ENCODE measurements around the gene DDX10.

Gene DDX10

GRCh38 chr11:108835624-108836023, 170.8 kb downstream of the DDX10 start:
- DNase-seq = no peak

DNA sequence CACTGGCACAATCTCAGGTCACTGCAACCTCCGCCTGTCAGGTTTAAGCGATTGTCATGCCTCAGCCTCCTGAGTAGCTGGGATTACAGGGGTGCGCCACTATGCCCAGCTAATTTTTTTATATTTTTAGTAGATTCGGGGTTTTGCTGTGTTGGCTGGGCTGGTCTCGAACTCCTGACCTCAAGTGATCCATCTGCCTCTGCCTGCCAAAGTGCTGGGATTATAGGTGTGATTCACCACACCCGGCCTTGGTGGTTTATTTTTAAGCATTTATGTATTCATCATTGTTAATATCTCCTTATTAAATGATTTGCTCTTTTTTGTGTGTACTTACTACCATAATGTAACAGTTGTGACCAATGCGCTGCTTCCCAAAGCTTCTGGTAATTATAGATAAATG, 171.7 kb downstream of the DDX10 start:
- no peak for DNase-seq

DNA sequence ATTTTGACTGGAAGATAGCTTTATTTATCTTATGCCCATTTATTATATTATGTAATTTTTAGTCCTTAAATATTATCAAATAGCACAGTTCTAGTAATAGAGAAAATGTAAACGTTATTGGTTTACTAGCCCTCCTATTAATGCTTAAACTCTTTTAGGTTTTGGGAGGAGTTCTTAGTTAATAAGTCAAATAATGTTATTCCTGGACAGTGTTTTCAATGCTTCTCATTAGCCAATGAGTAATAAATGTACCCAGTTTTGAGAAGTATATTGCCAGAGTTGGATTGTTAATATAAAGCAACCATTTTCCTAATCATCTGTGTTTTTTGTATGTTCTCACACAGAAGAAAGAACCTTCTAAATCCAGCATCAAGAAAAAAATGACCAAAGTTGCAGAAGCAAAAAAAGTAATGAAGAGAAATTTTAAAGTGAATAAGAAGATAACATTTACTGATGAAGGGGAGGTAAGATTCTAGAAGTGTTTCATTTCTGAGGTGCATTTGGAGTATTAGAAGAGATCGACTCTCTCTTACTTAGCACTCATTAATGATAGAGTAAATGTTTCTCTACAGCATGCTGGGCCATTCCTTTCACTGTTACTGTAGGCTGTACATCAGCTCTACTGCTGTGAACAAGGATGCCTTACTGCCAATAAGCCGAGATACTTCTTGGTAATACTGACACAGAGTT, 173.4 kb downstream of the DDX10 start:
- no peak for DNase-seq

DNA sequence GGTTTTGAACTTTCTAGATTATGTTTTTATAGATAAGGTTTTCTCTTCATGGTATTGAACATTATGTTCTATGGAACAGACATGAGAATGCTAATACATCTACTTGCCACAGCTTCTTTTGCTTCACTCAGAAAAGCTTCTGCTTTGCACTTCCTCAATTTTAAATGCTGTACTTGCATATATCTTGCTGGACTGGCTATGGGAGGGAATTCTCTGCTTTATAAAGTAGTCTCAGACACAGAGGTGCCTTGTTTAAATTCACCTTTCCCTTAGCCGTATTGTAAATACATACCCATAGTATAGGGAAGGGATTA, 173.9 kb downstream of the DDX10 start:
- no peak for DNase-seq

GRCh38 chr11:108846009-108846408, 181.1 kb downstream of the DDX10 start:
- no peak for DNase-seq

GRCh38 chr11:108847298-108847990, 182.6 kb downstream of the DDX10 start:
- DNase-seq = no peak

GRCh38 chr11:108851781-108852180, 186.9 kb downstream of the DDX10 start:
- no peak for DNase-seq

DNA sequence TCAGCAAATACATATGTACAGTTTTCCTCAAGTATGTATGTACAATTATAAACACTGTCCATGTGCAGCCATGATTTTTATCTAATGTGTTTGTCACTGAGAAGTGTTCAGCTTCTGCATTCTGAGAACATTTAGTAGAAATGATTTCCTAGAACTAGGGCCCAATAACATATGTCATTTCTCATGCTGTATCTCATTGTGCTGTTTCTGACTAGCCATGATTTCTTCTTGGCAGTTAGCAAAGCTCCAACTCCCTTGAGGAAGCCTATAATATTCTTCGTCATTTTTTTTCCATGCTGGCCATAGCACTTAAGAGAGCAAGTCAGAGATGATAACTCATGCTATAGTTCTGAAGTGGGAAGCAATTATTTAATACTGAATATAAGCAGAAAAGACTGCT, 187.8 kb downstream of the DDX10 start:
- peak; percentile 46 for DNase-seq

- no peak for DNase-seq
These were observed 188.3 kb downstream of the DDX10 start for GRCh38 chr11:108853151-108853550.

DNA sequence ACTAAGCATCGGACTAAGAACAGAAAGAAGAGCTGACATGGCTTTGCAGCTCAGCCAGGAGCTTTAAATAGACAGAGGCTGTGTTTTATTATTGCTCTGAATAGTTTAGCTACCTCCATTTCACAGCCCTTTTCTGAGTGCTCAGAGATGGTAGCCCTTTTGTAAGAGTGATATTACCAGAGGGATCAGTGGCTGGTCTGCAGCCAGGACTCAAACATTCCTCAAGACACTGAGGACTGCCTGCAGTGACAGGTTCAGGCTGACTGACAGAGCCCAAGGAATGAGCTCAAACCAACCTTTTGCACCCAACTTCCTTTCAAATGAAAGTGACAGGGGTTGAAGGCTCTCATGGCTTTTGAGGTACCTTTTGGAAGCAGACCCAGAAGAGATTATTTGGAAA, 189.0 kb downstream of the DDX10 start:
- DNase-seq = peak; percentile 33

GRCh38 chr11:108854346-108854745, 189.5 kb downstream of the DDX10 start:
- no peak for DNase-seq

DNA sequence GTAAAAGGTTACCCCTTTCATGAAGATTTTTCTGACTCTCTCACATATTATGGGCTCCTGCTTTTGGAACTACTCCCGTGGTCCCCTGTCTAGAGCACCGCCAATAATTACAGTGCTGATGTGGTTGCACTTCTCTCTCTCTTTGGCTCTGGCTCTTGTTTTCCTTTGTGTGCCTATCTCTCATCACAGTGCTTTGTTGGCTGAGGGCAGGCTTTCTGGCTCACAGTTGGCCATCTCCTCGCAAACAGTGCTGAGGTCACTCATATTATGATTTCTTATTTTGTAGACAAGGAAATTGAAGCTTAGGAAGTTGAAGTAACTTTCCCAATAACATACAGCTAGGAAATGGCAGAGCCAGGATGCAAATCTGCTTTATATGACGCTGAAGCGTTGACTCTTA, 192.5 kb downstream of the DDX10 start:
- no peak for DNase-seq

- DNase-seq = no peak
These were observed 193.8 kb downstream of the DDX10 start for GRCh38 chr11:108858622-108859021.

DNA sequence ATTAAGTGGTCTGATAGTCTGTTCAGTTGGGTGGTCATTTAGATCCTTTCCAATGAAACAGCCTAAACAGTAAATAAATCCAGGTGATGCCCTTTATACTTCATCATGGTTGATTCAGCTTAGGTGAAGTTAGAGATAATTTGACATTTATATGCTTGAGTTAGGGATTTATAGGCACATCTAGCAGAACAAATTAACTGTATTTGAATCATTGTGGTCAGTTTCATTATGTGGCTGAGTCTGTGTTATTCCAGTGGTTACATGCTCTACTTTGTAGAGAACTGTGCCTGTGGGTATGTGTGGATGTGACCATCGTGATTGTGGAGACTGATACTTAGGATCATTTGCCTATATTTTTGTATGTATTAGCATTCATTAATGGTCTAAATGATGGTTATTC, 194.6 kb downstream of the DDX10 start:
- DNase-seq = peak; percentile 26

DNA sequence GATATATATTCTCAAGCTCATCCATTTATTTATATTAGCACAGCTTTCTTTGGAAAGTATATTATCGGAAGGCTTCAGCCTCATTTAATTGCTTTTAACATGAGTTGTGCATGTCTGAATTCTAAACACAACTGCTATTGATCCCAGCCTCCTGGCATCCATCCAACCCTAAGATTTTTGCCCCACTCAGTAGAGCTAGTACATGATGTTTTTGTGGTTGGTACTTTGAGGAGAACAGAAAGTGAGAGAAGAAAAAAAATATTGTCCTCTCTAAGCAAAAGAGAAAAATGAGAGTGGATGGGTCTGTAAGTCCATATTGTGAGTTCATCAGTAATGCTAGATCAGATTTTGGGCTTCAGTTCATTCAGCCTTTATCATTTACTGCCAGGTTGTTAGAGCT, 198.7 kb downstream of the DDX10 start:
- no peak for DNase-seq

- DNase-seq = peak; percentile 38
These were observed 200.5 kb downstream of the DDX10 start for GRCh38 chr11:108865406-108865805.

DNA sequence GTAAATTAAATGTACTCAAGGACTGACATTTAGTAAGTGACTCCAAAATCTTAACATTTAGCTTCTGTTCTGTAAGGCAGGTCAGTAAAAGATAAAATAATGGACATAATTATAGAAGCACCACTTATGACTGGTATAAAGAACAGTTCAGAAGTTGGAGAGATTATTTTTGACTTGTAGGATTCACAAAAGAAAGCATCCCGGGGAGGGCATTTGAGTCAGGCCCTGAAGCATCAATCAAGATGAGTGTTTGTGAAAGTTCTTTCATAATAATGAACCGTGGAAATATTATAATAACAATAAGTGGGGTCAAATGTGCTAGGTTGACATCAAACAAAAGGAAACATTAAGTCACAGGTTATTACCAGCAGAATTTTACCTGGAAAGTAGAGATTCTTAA, 201.9 kb downstream of the DDX10 start:
- DNase-seq = no peak

- DNase-seq = peak; percentile 87
These were observed 205.6 kb downstream of the DDX10 start for GRCh38 chr11:108870373-108871020.

GRCh38 chr11:108871152-108871551, 206.3 kb downstream of the DDX10 start:
- peak; percentile 76 for DNase-seq

- DNase-seq = no peak
These were observed 207.0 kb downstream of the DDX10 start for GRCh38 chr11:108871867-108872266.

DNA sequence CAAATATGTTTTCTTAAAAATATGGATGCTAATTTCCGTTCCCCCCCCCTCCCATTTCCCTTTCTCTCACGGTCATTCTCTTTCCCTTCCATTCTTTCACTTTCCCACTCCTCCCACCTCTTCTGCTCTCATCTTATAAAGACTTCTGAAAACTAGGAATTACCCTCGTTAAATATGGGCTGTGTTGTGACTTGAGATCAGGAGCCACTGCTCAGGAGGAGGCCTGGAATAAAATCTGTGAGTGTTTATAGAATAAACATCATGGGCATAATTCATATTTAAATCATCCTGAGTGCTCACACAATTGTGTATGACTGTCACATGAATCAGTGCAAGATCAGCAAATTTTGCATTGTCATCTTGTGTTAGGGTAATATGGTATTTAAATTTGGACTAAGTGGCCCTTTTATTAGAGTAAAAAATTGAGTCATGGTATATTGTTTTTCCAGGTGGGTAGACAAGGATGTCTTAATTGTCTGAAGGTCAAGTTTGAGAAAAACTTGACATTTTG, 208.0 kb downstream of the DDX10 start:
- DNase-seq = no peak

DNA sequence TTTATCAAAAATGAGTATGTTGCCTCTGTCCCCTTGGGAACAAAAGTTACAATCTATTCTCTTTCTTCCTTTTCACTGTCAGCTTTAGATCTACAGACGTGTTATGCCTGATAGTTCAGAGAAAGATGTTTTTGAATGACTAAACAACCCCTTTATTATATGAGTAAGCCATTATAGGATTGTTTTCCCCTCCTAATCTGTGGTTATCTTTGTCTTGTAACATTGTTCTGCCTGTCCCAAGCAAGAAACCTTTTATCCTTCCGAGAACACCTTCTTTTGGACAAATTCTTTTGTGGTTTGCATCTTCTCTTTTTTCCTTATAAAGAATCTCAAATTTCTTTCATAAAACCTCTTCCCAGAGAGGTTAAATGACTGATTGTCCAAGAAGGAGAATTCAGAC, 208.4 kb downstream of the DDX10 start:
- peak; percentile 80 for DNase-seq

DNA sequence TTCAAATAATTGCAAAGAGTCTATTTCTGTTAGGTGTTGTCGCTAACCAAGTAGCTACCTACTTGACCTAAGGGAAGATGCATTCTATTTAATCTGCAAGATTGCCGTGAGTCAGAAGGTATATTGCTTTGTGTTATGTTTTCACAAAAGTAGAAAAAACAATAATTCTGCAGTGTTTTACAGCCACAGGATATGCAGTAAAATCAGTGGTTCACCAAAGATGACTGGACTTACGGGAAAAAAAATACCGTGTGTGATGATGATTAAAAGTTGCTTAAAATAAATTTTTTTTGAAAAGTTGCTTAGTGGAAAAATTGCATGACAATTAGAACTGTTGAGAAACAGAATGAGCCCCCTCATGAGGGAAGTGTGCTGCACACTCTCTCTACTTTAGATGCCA, 209.1 kb downstream of the DDX10 start:
- no peak for DNase-seq

DNA sequence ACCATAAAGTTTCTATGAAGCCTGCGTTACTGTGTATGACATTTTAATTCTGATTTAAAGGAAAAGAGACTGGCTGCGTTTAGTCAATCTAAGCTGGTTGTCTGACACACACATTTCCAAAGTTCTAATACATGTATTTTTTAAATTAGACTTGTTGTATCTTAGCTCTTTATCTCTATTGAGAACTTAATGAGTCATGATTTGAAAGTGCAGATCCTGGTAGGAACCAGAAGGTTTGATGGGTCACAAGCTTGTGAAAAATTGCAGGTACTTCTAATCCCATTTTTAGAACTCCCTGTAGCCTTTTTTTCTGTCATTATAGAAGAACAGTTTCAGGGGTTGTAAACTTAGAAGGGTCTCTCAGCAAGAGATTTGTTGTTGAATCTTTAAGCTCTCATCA, 210.3 kb downstream of the DDX10 start:
- no peak for DNase-seq
